Activated T-cell treated with anti-CD3 and anti-CD28 coated beads for 48 hours (primary cell): ENCODE results near the gene KIF13A.
"Not testable (repeated sequence)": the region's sequence is repeated elsewhere in the genome, so short reads cannot be mapped to it uniquely, and the experiment has no call there.

Experiments
- DNase-seq: peaks from one replicate; pipeline ENCODE4 v3.0.0-alpha.2; 2020; ENCODE audit warnings: low read depth

Gene KIF13A

GRCh38 chr6:17932330-17932852 is 55.0 kb downstream of the KIF13A start:
- no peak for DNase-seq

GRCh38 chr6:17931227-17931626 is 56.2 kb downstream of the KIF13A start:
- DNase-seq: no peak

GRCh38 chr6:17930321-17930993 is 57.0 kb downstream of the KIF13A start:
- no peak for DNase-seq

- no peak for DNase-seq
Measured at GRCh38 chr6:17928514-17929430, 58.7 kb downstream of the KIF13A start.

GRCh38 chr6:17927705-17928104 is 59.7 kb downstream of the KIF13A start:
- no peak for DNase-seq

- no peak for DNase-seq
Measured at GRCh38 chr6:17923401-17923863, 64.0 kb downstream of the KIF13A start.

GRCh38 chr6:17921454-17921853 is 66.0 kb downstream of the KIF13A start:
- DNase-seq: no peak

- DNase-seq: no peak
Measured at GRCh38 chr6:17919496-17919895, 67.9 kb downstream of the KIF13A start.

GRCh38 chr6:17917837-17918763 is 69.3 kb downstream of the KIF13A start:
- DNase-seq: no peak

- no peak for DNase-seq
Measured at GRCh38 chr6:17914651-17915050, 72.8 kb downstream of the KIF13A start.

GRCh38 chr6:17912521-17912920 is 74.9 kb downstream of the KIF13A start:
- no peak for DNase-seq

GRCh38 chr6:17911656-17912055 is 75.8 kb downstream of the KIF13A start:
- DNase-seq: not testable (repeated sequence)

GRCh38 chr6:17910189-17910588 is 77.2 kb downstream of the KIF13A start:
- no peak for DNase-seq

GRCh38 chr6:17908831-17909230 is 78.6 kb downstream of the KIF13A start:
- DNase-seq: no peak

- peak; percentile 4 for DNase-seq
Measured at GRCh38 chr6:17907406-17908229, 79.8 kb downstream of the KIF13A start.

- no peak for DNase-seq
Measured at GRCh38 chr6:17905611-17906592, 81.5 kb downstream of the KIF13A start.

- no peak for DNase-seq
Measured at GRCh38 chr6:17904491-17905120, 82.8 kb downstream of the KIF13A start.

- DNase-seq: no peak
Measured at GRCh38 chr6:17902974-17903373, 84.5 kb downstream of the KIF13A start.

- DNase-seq: no peak
Measured at GRCh38 chr6:17901493-17901892, 85.9 kb downstream of the KIF13A start.
